Right renal cortex interstitium (tissue), 3 donors: ENCODE measurements around the gene MYCBP2. TPM values are rescaled to one million over a fixed set of nuclear protein-coding genes. Genes with fewer than 3 reads are reported as not detected.
"Not testable (repeated sequence)": the region's sequence is repeated elsewhere in the genome, so short reads cannot be mapped to it uniquely, and the experiment has no call there.

Source experiments
- DNase-seq, 3 donors: peaks; one replicate each; pipeline ENCODE4 v3.0.0-alpha.2; 2013; ENCODE audit warnings: low read depth in 3 of 3, low spot score in 2 of 3
- polyA plus RNA-seq, 3 donors: library from polyadenylated mRNA; unstranded; fragments of 120-200 nt; gene quantifications; one replicate each; pipeline ENCODE4 v1.2.1, GENCODE V29; 2013; ENCODE audit not compliant: insufficient read length in 3 of 3

MYCBP2 gene
- polyA plus RNA-seq, 3 donors = 64.0 to 69.3 (median 65.9) TPM

GRCh38 chr13:77300176-77301037, 26.5 kb downstream of the MYCBP2 start:
- DNase-seq = no peak

GRCh38 chr13:77299587-77299986, 27.3 kb downstream of the MYCBP2 start:
- no peak for DNase-seq

GRCh38 chr13:77298426-77298825, 28.5 kb downstream of the MYCBP2 start:
- no peak for DNase-seq

- DNase-seq = no peak
Measured at GRCh38 chr13:77291774-77292173, 35.1 kb downstream of the MYCBP2 start.

- no peak for DNase-seq
Measured at GRCh38 chr13:77290342-77290741, 36.6 kb downstream of the MYCBP2 start.

GRCh38 chr13:77289851-77290250, 37.0 kb downstream of the MYCBP2 start:
- DNase-seq = no peak

- not testable (repeated sequence) for DNase-seq
Measured at GRCh38 chr13:77285632-77286031, 41.3 kb downstream of the MYCBP2 start.

GRCh38 chr13:77285098-77285497, 41.8 kb downstream of the MYCBP2 start:
- DNase-seq = no peak

- DNase-seq = no peak
Measured at GRCh38 chr13:77274126-77274525, 52.8 kb downstream of the MYCBP2 start.

GRCh38 chr13:77269141-77269540, 57.8 kb downstream of the MYCBP2 start:
- no peak for DNase-seq

- DNase-seq = no peak
Measured at GRCh38 chr13:77267362-77267761, 59.5 kb downstream of the MYCBP2 start.

- no peak for DNase-seq
Measured at GRCh38 chr13:77265336-77265735, 61.6 kb downstream of the MYCBP2 start.

GRCh38 chr13:77262198-77262597, 64.7 kb downstream of the MYCBP2 start:
- DNase-seq = no peak

- no peak for DNase-seq
Measured at GRCh38 chr13:77250975-77251374, 75.9 kb downstream of the MYCBP2 start.

GRCh38 chr13:77245224-77245623, 81.7 kb downstream of the MYCBP2 start:
- DNase-seq = not testable (repeated sequence)

GRCh38 chr13:77239312-77239711, 87.6 kb downstream of the MYCBP2 start:
- no peak for DNase-seq

GRCh38 chr13:77235456-77236022, 91.4 kb downstream of the MYCBP2 start:
- no peak for DNase-seq

- no peak for DNase-seq
Measured at GRCh38 chr13:77233159-77233558, 93.7 kb downstream of the MYCBP2 start.

GRCh38 chr13:77230560-77230959, 96.3 kb downstream of the MYCBP2 start:
- no peak for DNase-seq

GRCh38 chr13:77225946-77226345, 100.9 kb downstream of the MYCBP2 start:
- DNase-seq = no peak

- no peak for DNase-seq
Measured at GRCh38 chr13:77222909-77223308, 104.0 kb downstream of the MYCBP2 start.

GRCh38 chr13:77222000-77222690, 104.7 kb downstream of the MYCBP2 start:
- DNase-seq = no peak
